ENCODE data around the gene PLBD1. TPM values are rescaled to one million over a fixed set of nuclear protein-coding genes. Genes with fewer than 3 reads are reported as not detected.

The PLBD1 gene, protein sequence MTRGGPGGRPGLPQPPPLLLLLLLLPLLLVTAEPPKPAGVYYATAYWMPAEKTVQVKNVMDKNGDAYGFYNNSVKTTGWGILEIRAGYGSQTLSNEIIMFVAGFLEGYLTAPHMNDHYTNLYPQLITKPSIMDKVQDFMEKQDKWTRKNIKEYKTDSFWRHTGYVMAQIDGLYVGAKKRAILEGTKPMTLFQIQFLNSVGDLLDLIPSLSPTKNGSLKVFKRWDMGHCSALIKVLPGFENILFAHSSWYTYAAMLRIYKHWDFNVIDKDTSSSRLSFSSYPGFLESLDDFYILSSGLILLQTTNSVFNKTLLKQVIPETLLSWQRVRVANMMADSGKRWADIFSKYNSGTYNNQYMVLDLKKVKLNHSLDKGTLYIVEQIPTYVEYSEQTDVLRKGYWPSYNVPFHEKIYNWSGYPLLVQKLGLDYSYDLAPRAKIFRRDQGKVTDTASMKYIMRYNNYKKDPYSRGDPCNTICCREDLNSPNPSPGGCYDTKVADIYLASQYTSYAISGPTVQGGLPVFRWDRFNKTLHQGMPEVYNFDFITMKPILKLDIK
- 1.4 and 1.5 TPM in 2 replicates for total RNA-seq

DNA sequence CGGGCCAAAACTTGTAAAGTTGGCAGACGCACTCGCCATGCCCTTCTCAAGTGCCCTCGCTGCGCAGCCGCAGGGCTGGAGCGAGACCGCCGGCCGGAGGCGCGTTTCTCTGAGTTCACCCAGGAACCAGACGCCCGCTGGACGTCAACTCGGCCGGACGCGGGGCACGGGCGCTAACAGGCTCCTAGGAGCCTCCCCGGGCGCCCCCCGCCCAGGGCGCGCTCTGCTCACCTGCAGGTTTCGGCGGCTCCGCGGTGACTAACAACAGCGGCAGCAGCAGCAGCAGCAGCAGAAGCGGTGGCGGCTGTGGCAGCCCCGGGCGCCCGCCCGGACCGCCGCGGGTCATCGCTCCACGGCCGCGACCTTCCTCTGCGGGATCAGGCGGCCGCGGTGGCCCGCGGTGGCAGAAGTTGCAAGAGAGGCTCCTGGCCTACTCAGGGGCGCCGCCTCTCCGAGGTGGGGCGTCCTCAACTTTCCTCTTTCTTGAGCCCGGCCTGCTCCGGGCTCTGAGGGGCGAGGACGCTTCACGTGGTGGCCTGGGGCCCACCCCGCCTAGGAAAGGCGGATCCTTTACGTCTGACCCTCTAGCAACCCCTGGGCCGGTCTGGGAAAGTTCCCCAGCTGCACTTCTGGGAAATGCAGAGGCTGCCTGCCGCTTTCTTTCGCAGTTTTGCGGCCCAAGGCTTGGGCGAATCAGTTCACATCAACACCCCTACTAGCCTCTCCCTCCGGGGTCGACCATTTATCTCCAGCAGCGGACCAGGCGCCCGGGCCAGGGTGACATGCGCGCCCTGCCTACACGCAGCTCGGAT, at the start of gene PLBD1:
Gene PLBD1, minus strand, starts transcription at position 533 of the 812 bp plus-strand sequence. Its CDS starts 187 bp downstream, at position 346.

Other genes starting within 250 kb of the PLBD1 start
- gene ATF7IP, start 202.2 kb downstream of the PLBD1 start, total RNA-seq = 31.5 and 33.1 TPM in 2 replicates
- gene GUCY2C, start 128.7 kb upstream of the PLBD1 start, total RNA-seq = not detected in 2 replicates
- 5.2 and 12.4 TPM in 2 replicates for gene WBP11, start 235.6 kb upstream of the PLBD1 start, total RNA-seq
- 0.50 and 0.66 TPM in 2 replicates for gene C12orf60, start 235.8 kb upstream of the PLBD1 start, total RNA-seq
- gene SMCO3, start 246.3 kb upstream of the PLBD1 start, total RNA-seq = 0.11 and 1.4 TPM in 2 replicates

Measured in uterine smooth muscle cell (primary cell).